ENCODE data around the gene CNMD.

DNA sequence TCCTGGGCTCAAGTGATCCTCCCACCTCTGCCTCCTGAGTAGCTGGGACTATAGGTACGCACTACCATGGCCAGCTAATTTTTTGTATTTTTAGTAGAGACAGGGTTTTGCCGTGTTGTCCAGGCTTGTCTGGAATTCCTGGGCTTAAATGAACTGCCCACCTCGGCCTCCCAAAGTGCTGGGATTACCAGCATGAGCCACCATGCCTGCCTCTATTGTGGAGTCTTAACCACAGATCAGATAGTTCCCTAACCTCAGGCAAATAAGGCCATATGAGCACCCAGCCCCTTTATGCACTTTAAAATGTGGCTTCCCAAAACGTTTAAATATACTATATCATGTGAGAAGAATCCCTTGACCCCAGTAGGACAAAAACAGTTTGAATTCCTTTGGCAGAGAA is 16.4 kb downstream of the CNMD start:
- TF ChIP-seq, protein P1, sequence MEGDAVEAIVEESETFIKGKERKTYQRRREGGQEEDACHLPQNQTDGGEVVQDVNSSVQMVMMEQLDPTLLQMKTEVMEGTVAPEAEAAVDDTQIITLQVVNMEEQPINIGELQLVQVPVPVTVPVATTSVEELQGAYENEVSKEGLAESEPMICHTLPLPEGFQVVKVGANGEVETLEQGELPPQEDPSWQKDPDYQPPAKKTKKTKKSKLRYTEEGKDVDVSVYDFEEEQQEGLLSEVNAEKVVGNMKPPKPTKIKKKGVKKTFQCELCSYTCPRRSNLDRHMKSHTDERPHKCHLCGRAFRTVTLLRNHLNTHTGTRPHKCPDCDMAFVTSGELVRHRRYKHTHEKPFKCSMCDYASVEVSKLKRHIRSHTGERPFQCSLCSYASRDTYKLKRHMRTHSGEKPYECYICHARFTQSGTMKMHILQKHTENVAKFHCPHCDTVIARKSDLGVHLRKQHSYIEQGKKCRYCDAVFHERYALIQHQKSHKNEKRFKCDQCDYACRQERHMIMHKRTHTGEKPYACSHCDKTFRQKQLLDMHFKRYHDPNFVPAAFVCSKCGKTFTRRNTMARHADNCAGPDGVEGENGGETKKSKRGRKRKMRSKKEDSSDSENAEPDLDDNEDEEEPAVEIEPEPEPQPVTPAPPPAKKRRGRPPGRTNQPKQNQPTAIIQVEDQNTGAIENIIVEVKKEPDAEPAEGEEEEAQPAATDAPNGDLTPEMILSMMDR (conservative IDR thresholded peaks at IDR 0.05; ENCODE audit: low read depth, low read length) = no peak
- no peak for TF ChIP-seq EZH2 (IDR thresholded peaks at IDR 0.05; ENCODE audit: borderline replicate concordance, low read depth, low read length, poor library complexity, severe bottlenecking)
